ENCODE measurements around the gene PPP1R3A.
"Not testable (repeated sequence)": the region's sequence is repeated elsewhere in the genome, so short reads cannot be mapped to it uniquely, and the experiment has no call there.

PPP1R3A gene
- 0 to 0.04 reads per million in 2 donors for total RNA-seq

GRCh38 chr7:113918946-113919345 is at the start of gene PPP1R3A:
Gene PPP1R3A, minus strand, starts transcription at chr7:113919009. Its CDS starts 13 bp downstream, at chr7:113918996.
- DNase-seq = no peak

- DNase-seq = no peak
These were observed 44.5 kb upstream of the PPP1R3A start for GRCh38 chr7:113963356-113963755.

GRCh38 chr7:113959910-113960309 is 41.1 kb upstream of the PPP1R3A start:
- no peak for DNase-seq

- DNase-seq = no peak
These were observed 36.3 kb upstream of the PPP1R3A start for GRCh38 chr7:113955157-113955556.

- no peak for DNase-seq
These were observed 34.7 kb upstream of the PPP1R3A start for GRCh38 chr7:113953553-113953952.

GRCh38 chr7:113945018-113945938 is 26.5 kb upstream of the PPP1R3A start:
- no peak for DNase-seq

GRCh38 chr7:113936982-113937381 is 18.2 kb upstream of the PPP1R3A start:
- no peak for DNase-seq

GRCh38 chr7:113936535-113936934 is 17.7 kb upstream of the PPP1R3A start:
- no peak for DNase-seq

- DNase-seq = not testable (repeated sequence)
These were observed 10.6 kb upstream of the PPP1R3A start for GRCh38 chr7:113929389-113929788.

GRCh38 chr7:113928112-113928511 is 9.3 kb upstream of the PPP1R3A start:
- DNase-seq = no peak

GRCh38 chr7:113922049-113922448 is 3.2 kb upstream of the PPP1R3A start:
- no peak for DNase-seq

- DNase-seq = no peak
These were observed 2.6 kb upstream of the PPP1R3A start for GRCh38 chr7:113921363-113921762.

GRCh38 chr7:113917840-113918239 is 969 bp downstream of the PPP1R3A start:
- no peak for DNase-seq

GRCh38 chr7:113915956-113916355 is 2.9 kb downstream of the PPP1R3A start:
- DNase-seq = no peak

- DNase-seq = no peak
These were observed 5.9 kb downstream of the PPP1R3A start for GRCh38 chr7:113912876-113913275.

GRCh38 chr7:113907617-113908016 is 11.2 kb downstream of the PPP1R3A start:
- no peak for DNase-seq

- no peak for DNase-seq
These were observed 14.3 kb downstream of the PPP1R3A start for GRCh38 chr7:113904521-113904920.

GRCh38 chr7:113892818-113893217 is 26.0 kb downstream of the PPP1R3A start:
- no peak for DNase-seq

GRCh38 chr7:113891828-113892227 is 27.0 kb downstream of the PPP1R3A start:
- DNase-seq = no peak

GRCh38 chr7:113891031-113891350 is 27.8 kb downstream of the PPP1R3A start:
- no peak for DNase-seq

- DNase-seq = no peak
These were observed 28.3 kb downstream of the PPP1R3A start for GRCh38 chr7:113890331-113891030.

GRCh38 chr7:113883096-113883495 is 35.7 kb downstream of the PPP1R3A start:
- DNase-seq = no peak

- DNase-seq = no peak
These were observed 38.2 kb downstream of the PPP1R3A start for GRCh38 chr7:113880559-113880958.

- DNase-seq = no peak
These were observed 40.3 kb downstream of the PPP1R3A start for GRCh38 chr7:113878394-113878992.
